ENCODE data around the gene ACTN4. TPM values are rescaled to one million over a fixed set of nuclear protein-coding genes. Genes with fewer than 3 reads are reported as not detected.

Gene ACTN4
- total and polyA plus RNA-seq, 12 donors: 148 to 773 (median 558) TPM

GRCh38 chr19:38730731-38731589 is 83.5 kb downstream of the ACTN4 start:
- Histone ChIP-seq H3K4me3 (no peak overlapping the region), H3K27ac (peak overlapping the region in 4 of 5 donors; percentile 43 to 76 (median 70)), H3K36me3 (replicated peaks in 1 of 2) (peaks cover 0 to 48% of the 10 kb centered on the region in 2 donors), H3K27me3 (no peaks in the 10 kb centered on the region), H3K4me1 (replicated peaks in 1 of 2) (peaks cover 24 to 29% of the 10 kb centered on the region in 2 donors), H3K9me3 (replicated peaks in 1 of 3) (no peaks in the 10 kb centered on the region)
- TF ChIP-seq, protein P1, sequence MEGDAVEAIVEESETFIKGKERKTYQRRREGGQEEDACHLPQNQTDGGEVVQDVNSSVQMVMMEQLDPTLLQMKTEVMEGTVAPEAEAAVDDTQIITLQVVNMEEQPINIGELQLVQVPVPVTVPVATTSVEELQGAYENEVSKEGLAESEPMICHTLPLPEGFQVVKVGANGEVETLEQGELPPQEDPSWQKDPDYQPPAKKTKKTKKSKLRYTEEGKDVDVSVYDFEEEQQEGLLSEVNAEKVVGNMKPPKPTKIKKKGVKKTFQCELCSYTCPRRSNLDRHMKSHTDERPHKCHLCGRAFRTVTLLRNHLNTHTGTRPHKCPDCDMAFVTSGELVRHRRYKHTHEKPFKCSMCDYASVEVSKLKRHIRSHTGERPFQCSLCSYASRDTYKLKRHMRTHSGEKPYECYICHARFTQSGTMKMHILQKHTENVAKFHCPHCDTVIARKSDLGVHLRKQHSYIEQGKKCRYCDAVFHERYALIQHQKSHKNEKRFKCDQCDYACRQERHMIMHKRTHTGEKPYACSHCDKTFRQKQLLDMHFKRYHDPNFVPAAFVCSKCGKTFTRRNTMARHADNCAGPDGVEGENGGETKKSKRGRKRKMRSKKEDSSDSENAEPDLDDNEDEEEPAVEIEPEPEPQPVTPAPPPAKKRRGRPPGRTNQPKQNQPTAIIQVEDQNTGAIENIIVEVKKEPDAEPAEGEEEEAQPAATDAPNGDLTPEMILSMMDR (IDR thresholded peaks at IDR 0.05): no peak
- TF ChIP-seq POLR2A (IDR thresholded peaks at IDR 0.05): no peak
- WGBS, 4 donors: 85 to 94% (median 89%) methylated on average over 8 to 19 of the region's 19 CpGs
- DNase-seq: peak in 4 of 7 donors; percentile 33 to 55 (median 40)
- intact Hi-C loops (cut with DNase I): loop anchor here in 1 of 2 donors (10.0 kb wide), 1 partner anchor 114 kb away; the partner anchor contains the start of gene HNRNPL

DNA sequence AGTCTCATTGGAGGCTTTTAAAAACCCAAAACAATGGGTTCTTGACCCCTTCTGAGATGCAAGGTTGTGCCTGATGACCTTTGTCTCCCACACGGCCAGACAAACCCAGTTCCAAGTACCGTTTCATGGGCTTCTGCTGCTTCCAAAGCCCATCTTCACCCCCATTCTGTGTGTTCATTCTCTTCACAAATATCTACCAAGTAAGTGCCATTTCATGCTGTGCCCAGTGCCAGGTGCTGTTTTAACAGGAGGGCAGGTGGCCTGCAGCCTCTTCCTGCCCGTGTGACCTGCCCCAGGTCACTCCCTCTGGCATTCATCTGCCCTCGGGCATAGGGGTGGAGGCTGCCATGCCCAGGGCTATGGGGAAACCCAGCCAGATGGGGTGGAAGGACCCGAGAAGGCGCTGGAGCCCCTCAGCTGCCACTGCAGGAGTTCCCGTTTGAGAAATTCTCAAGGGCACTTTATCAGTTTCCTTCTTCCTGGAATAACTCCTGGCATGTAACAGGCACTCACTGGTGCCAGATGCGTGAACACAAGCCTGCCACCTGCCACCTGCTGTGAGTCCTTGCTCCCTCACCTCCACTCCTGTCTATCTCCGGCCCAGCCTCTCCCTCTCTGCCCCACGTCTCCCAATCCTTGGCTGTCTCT is 84.3 kb downstream of the ACTN4 start:
- DNase-seq: peak in 6 of 7 donors; percentile 26 to 75 (median 62)
- H3K4me3 ChIP-seq: no peak overlapping the region
- H3K36me3 ChIP-seq (replicated peaks in 1 of 2): peaks cover 0 to 40% of the 10 kb centered on the region in 2 donors
- intact Hi-C loops (cut with DNase I): loop anchor here in 1 of 2 donors (10.0 kb wide), 1 partner anchor 113 kb away; the partner anchor contains the start of gene HNRNPL
- H3K27me3 ChIP-seq: no peaks in the 10 kb centered on the region
- H3K4me1 ChIP-seq (replicated peaks in 1 of 2): peaks cover 24 to 35% of the 10 kb centered on the region in 2 donors
- TF ChIP-seq, protein P1 (IDR thresholded peaks at IDR 0.05): no peak
- TF ChIP-seq POLR2A (IDR thresholded peaks at IDR 0.05): no peak
- H3K27ac ChIP-seq: peak overlapping the region in 4 of 5 donors; percentile 43 to 76 (median 70)
- 35 to 39% (median 36%) methylated on average over 9 to 10 of the region's 10 CpGs for whole genome bisulfite sequencing, 4 donors
- no peaks in the 10 kb centered on the region for H3K9me3 ChIP-seq (replicated peaks in 1 of 3)

DNA sequence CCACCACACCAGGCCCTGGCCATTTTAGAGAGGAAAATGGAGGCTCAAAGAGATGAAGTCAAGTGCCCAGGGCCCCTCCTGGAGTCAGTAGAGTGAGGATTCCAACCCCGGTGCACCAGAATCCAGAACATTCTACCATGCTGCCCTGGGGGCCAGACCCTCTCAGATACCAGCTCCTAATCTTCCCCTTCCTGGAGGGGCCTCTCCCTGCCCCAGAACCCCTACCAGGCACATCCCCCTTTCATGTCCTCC is 85.7 kb downstream of the ACTN4 start:
- Histone ChIP-seq H3K27me3 (no peaks in the 10 kb centered on the region), H3K4me1 (replicated peaks in 1 of 2) (peaks cover 14 to 25% of the 10 kb centered on the region in 2 donors), H3K27ac (peak overlapping the region in 4 of 5 donors; percentile 7 to 77 (median 70)), H3K36me3 (replicated peaks in 1 of 2) (peaks cover 0 to 28% of the 10 kb centered on the region in 2 donors), H3K4me3 (no peak overlapping the region), H3K9me3 (replicated peaks in 1 of 3) (no peaks in the 10 kb centered on the region)
- 92 to 100% (median 95%) methylated on average over 1 of the region's 1 CpG; no CpG with 5 or more reads in 1 of the 4 donors for WGBS, 4 donors
- DNase-seq: no peak
- intact Hi-C loops (cut with DNase I): loop anchor here in 1 of 2 donors (10.0 kb wide), 1 partner anchor 112 kb away; the partner anchor contains the start of gene HNRNPL
- TF ChIP-seq, protein P1 (IDR thresholded peaks at IDR 0.05): no peak
- no peak for TF ChIP-seq POLR2A (IDR thresholded peaks at IDR 0.05)
